GM19023 (cell line): ENCODE data around the gene PPP2R5E.

Source experiments
- ATAC-seq: cut with Tn5 transposase; IDR thresholded peaks from one replicate; pipeline ENCODE4 v1.9.1; 2021; ENCODE audit warnings: mild to moderate bottlenecking, moderate library complexity; ENCODE audit not compliant: unreplicated experiment

Gene PPP2R5E

DNA sequence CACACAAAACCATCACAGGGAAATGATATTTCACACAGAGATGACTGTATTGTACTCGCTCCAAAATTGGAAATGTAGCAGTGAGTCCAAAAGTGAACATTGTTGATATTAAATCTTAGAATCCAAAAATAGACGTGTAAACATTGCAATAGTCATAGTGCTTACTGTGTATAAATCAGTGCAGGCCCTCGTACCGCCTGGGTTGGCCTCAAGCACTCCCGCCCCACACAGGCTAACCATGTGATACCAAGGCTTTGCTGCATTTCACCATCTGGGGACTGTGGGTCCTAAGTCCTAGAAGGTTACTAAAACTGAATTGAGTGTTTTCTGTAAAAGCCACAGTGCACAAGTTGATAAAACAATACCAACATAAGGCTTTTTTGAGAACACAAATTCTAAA, 107.3 kb downstream of the PPP2R5E start:
- no peak for ATAC-seq

DNA sequence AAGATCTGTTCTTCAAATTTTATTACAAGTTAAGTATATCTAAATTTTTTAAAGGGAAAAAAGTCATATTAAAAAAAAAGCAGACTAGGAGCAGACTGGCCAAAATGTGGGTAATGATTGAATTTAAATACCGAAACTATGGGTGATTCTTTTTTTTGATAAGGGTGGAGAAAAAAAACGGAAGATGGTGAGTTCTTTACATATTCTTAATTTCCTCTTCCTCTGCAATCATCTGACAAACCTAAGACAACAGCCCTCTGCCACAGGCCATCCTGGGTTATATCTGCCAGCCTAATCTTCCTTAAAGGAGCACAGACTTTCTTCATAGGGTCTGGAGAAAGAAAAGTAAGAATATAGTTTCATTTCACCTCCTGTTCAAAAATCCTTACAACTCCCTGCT, 108.0 kb downstream of the PPP2R5E start:
- no peak for ATAC-seq

DNA sequence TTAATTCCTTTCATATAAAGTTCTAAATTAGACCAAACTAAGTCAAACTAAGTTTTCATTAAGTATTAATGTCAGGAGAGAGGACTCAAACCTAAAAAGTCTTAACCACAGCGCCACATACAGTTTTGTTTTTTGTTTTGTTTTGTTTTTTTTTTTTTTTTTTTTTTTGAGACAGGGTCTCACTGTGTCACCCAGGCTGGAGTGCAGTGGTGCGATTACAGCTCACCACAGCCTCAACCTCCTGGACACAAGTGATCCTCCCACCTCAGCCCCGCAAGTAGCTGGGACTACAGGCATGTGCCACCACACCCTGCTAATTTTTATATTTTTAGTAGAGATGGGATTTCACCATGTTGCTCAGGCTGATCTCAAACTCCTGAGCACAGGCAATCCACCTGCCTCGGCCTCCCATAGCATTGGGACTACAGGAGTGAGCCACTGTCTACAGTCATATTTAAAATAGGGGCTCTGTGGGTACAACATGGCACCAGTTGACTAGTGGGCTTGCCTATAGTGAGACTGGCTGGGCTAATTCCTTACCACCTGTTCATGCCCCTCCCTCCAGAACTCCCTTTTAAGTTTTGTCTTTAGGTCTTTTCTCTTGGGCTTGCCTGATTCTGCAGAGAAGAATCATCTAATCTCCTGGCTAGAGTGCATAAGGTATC, 110.2 kb downstream of the PPP2R5E start:
- no peak for ATAC-seq

DNA sequence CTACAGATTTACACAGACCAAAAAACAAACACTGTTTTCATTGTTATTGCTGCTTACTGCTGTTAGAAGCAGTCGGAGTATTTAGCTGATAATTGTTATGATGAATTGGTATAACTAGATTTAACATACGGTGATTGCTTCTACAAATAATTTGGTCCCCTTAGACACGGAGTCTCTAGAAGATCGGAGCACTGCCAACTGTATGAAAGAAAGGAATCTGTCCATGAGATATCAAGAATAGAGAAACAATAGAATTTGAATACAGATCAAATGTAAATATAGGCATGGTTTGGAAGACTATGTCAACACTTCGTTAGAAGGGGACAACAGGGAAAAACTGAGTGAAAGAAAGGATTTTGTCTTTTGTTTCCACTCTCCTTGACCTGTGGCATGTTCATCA, 110.9 kb downstream of the PPP2R5E start:
- ATAC-seq = no peak

DNA sequence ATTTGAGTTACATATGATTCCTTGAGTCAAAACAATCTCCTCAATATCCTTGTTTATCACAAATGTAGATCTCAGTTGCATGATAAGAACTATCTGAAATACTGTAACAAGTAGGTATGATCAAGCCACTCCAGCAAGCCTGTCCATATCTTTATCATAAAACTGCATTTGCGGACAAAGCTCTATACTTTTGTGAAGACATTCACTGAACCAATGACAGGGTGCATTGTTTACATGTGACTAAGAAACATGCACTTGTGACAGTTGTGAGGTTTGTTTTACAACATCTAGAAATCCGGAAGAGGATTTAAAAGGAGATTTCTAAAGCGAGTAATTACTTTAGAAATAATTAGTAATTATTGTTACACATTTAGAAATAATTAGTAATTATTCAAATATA, 111.7 kb downstream of the PPP2R5E start:
- no peak for ATAC-seq

DNA sequence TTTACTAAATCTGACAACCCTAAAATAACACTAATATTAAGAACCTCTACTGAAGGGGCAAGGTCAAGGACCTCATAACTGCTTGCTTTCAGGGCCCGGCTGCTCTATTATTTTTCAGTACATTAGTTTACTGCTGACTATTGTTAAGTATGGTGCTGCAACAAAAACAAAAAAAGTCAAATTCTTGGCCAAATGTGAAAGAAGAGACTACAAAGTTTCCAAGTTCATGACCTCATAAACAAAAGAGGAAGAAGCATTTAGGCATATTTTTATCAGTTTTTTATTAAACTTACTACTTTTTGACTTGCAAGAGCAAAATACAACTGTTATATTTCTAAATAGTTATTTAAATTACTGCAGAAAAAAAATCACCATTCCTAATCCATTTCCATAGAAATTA, 114.7 kb downstream of the PPP2R5E start:
- no peak for ATAC-seq

DNA sequence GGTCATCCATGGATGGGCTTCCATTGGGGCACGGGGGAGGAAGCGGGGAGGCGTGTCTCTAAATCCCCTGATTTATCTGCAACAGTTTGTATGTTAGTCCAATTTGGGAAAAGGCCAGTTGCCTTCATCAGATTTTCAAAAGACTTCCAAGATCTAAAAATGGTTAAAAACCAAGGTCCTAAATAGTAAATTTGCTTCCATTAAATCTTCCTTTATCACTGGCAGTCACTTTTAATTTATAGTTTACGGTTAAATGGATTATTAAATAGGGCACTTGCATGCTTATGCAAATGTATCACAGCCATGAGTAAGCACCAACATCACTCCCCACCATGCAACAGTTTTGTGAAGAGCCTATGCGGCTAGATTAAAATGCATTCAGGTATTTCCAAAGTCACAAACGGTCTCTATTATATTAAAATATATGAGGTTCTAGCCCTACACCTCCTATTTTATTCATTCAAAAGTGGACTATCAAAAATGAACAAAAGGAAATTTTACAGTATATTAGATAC, 116.3 kb downstream of the PPP2R5E start:
- no peak for ATAC-seq

DNA sequence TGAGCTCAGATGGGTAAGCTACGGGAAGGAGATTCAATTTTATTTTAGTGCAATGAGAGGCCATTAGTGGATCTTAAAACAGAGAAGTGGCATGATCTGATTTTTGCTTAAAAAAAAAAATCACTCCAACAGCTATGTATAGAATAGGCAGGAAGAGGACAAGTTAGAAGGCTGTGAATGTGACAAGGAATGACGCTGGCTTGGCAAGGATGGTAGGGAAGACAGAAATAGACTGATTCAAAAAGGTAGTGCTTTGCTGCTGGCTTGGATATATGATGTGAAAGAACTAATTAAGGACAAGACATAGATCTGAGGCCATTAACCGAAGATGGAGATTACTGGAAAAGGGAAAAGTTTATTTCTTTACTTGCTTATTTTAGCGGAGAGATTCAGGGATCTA, 119.3 kb downstream of the PPP2R5E start:
- no peak for ATAC-seq

DNA sequence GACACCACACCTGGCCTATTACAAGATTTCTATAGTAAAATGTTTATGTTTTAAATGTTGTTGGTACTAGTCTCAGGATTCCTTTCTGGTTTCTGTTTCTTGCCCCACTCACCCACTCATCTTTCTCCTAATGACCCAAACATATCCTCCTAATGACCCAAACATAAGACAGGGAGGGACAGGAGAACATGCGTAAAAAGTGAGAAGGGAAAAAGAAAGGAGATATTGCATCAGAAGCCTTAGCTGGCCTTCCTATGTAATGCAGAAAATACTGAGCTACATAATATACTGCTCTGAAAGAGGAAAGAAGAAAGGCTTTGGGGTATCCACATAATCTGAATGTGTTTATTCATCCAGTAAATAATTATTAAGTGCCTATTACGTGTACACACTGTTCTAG, 119.8 kb downstream of the PPP2R5E start:
- ATAC-seq = no peak

DNA sequence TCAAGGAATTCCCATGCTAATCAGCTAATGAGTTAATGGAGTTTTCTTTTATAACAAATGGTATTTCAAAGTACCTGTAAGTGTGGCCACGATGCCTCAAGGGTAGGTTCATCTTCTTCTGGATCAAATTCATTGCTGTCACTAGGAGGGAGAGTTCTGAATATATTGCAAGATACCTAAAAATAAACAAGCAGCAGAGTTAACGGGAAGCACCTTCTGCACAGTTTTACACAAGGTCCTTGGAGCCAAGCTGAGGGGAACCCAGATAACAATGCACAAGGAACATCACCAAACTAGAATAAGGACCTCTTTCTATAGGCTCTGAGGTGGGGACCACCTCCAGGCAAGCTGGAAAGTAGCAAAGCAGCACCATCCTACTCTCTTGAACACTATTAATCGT, 121.3 kb downstream of the PPP2R5E start:
- ATAC-seq = no peak

DNA sequence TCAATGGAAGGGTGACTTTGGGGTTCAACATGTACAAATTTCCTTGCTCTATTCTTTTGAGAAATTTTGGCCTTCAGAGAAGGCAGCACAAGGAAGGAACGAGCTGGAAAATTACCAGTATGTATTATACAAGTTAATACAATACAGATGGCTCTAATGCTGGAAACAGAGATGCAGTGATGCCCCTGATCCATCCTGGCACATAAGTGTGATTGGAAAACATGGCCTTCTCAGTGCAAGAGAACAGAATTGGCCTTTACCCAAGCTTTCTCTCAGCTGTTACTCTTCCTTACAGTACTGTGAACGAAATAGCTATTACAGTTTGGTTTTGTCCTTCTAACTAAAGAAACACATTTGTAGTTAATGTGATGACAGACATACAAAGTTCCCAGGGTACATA, 122.0 kb downstream of the PPP2R5E start:
- no peak for ATAC-seq

DNA sequence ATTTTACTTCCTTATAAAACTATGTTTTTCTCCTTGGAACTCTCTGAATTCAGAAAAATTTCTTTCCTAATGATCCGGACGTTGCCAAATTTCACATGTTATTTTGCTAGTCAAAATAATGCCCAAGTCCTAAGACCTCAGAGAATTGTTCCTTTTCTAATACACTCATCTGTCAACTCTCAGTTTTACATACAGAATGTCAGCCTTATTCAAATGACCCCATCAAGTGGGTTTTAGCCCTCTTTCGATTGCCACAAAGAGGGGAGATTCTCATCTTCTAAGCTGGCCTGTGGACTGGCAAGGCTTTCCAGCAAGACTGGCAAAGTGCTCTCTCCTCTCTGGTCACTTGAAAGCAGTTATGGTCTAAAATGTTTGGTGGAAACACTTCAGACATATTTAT, 125.2 kb downstream of the PPP2R5E start:
- ATAC-seq = no peak

DNA sequence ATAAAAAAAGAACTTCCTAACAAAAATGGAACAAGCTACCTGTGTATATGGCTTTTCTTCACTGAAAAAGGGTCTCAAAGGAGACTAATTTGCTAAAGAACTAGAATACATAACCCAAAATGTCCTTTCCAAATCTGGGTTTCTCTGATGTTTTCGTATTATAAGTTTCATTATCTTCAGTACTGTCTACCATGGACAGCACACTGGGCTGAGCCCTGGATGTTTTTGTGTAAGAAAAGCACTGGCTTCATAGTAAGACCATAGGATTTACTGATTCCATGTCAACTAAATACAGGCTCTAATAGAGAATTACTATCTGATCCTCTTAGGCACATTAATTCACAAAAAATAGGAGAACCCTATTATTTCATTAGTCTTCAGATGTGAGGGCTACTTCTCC, 130.2 kb downstream of the PPP2R5E start:
- ATAC-seq = no peak

DNA sequence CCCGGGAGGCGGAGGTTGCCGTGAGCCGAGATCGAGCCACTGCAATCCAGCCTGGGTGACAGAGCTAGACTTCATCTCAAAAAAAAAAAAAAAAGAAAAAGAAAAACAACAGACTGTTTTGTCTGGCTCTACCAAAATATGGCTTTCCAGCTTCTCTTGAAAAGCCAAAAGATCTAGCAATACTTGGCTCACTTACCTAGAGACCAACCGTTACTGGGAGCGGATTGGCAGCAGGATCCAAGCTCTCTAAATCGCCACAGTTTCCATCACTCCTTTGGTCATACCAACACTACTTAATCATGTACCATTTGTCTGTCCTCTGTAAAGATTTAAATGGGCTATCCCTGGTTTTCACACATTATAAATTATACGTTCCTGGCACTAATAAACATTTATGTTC, 136.8 kb downstream of the PPP2R5E start:
- ATAC-seq = no peak

DNA sequence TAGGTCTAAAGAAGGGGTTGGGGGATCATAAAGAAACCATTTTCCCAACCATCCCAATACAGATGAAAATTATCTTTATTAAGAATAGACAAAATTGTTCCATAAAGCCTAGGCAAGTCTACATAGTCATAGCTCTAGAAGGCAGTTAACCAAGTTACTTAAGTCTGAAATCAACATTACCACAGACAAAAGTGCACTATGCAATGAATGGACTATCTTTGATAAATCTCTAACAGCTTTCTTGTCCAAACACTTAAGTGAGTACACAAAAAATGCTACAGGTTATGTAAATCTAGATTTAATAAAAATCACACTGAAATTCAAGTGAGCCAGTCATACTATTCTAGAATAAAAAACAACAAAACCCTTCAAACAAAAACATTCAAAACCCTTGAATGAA, 137.5 kb downstream of the PPP2R5E start:
- ATAC-seq = no peak

DNA sequence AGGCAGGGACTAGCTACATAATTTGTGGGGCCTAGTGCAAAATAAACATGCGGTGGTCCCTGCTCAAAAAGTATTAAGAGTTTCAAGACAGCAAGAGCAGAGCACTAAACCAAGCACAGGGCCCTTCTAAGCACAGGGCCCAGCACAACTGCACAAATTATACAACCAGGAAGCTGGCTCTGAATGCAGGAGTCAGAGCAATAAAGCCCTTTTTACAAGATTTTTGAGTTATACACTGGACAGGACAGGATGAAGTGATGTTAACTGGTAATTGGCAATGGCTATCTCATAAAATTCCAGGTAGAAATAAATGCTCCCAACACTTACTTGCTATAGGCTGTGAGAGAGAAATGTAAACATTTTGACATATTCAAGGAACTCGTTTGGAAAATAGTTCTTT, 138.3 kb downstream of the PPP2R5E start:
- ATAC-seq = no peak

DNA sequence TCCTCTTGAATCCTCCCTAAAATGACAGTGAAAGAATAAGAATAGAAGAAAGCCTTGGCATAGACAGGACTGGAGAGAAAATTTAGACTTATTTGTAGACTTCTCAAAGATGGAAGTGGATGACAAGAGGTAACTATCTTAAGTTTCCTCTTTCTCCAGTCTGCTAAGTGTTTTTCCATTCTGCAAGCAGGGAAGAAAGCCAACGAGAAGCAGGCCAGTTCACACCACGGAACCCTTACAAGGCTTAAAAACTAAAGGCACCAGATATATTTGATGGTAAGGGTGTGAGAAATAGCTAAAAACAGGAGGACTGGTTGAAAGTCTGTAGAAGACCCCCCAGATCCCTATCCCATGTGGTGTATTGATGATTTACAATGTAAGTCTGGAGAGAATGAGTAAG, 141.5 kb downstream of the PPP2R5E start:
- no peak for ATAC-seq

DNA sequence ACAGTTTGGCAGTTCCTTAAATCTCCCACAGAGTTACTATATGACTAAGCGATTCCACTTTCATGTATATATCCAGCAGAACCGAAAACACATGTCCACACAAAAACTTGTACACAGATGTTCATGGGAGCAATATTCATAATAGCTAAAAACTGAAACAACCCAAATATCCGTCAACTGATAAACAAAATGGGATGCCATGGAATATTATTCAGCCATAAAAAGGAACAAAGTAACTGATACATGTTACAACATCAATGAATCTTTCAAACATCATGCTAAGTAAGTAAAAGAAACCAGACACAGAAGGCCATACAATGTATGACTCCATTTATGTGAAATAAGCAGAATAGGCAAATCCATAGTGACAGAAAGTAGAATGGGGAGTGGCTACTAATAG, 144.2 kb downstream of the PPP2R5E start:
- no peak for ATAC-seq

DNA sequence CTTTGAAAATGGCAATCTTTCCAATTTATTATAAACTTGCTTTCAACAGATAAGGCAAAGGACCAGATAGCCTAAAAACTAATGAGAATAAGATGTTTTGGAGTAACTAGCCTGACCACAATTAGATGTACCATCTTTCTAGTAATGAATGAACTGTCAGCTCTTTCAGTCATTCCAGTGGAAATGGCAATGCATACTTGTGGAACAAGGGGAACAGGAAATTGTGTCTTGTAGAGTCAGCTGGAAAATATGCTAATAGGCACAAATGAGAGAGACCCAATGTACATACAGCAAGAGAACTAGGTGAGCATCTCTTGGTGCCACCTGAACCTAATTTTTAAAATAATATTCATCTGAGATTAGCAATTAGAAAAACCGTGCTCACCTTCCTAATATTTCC, 148.3 kb downstream of the PPP2R5E start:
- no peak for ATAC-seq

DNA sequence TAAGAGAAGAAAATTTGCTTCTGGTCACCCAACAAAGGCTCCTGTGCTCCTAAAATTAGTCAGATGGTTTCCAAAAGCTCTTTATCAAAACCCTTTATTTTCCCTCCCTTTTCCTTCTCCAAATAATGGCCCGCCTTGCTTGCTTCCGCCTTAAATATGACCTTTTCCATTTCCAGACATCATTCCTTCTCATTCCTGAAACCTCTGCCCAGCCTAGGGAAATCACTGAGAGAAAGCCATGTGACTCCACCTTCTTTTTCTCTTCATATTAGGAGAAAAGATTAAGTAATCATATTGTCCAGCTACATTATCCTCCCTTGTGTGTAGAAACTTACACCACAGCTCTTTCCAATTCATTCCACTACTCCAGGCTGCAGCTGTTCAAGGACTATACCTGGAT, 148.7 kb downstream of the PPP2R5E start:
- no peak for ATAC-seq

DNA sequence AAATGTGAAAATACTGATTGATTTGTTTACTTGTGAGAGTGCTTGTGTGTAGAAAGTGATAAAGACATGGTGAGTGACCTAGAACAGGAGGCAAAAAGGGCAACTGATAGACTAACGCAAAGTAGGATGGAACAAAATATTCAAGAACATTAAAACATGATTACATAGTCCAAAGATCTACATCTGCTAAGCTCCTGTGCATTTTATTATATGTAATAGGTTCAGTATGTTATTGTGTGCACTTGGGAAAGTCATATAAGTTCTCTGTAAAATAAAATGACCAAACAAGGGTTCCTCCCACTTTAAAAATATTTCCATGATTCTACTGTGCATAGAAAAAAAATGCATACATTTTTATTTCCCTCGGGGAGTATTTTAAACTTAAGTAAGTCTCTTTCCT, 150.2 kb downstream of the PPP2R5E start:
- ATAC-seq = no peak

DNA sequence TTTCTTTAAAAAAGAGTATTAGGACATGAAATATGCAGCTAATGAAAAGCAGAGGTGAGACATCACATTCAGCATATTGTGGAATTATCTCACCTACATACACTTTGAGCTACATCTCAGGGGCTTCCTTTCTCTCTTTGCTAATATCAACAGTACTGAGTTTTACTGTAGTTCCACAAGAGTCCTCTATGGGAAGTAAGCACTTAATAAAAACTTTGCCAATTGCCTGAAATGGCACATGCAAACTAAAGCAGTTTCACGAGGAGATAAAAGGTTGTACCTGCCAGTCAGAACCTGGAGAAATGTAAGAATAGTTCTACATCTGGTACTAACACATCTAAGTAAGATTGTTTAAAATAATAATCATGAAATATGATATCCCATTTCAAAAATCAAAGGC, 150.9 kb downstream of the PPP2R5E start:
- no peak for ATAC-seq

DNA sequence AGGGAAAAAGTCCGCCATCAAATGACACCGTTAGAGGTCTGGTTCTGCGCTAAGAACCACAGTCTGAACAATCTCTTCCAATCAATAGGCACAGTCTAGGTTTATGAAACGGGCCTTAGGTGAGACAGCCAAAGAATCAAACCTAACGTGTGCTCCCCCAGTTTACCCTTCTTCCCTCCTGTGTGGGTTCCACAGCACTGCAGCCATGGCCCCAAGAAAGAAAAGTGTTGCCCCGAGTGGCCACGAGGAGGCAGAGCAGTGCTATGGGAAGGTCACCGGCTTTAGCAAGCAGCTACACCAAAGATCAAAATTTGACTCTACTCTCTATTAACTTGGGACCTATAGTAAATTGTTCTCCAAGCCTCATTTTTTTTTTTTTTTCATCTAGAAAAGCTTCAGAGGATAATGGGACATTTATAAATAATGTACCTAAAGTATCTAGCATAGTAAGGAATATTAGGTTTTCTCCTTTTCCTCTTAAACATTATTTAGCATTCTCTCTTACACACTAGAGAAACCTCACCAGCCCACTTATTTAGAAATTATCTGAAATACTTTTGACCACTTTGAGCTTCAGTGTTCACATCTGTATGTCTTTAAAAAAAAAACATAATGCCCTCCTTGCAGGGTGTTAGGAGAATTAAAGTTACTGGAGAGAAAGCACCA, 154.3 kb downstream of the PPP2R5E start:
- peak; percentile 72 for ATAC-seq
